CD8-positive, alpha-beta memory T cell (primary cell): Measurements from ENCODE around the gene ICOS. TPM values are rescaled to one million over a fixed set of nuclear protein-coding genes. Genes with fewer than 3 reads are reported as not detected.
A peak's percentile ranks its signal among the peaks of the same experiment; 100 is the strongest.

Experiments used
- CTCF ChIA-PET: fragments of 350-600 bp; sonication (Branson Sonifier 250); formaldehyde crosslinking; loops from one replicate; lab custom pipeline; 2021; ENCODE audit warnings: antibody characterized with exemption; lab: Charles Lee
- POLR2A ChIA-PET: fragments of 350-600 bp; sonication (Branson Sonifier 250); formaldehyde crosslinking; loops from one replicate; lab custom pipeline; 2021; ENCODE audit warnings: antibody characterized with exemption; lab: Charles Lee
- DNase-seq, 5 donors: peaks; one replicate each; pipeline versions ENCODE4 v3.0.0 to v3.0.0-alpha.2; 2020 to 2022; ENCODE audit warnings: mixed read lengths in 1 of 5
- H3K27ac ChIP-seq: one replicate; pipeline ENCODE4 v1.7.0; 2013; ENCODE audit warnings: low read depth, mild to moderate bottlenecking, low read length, moderate library complexity
- H3K27me3 ChIP-seq: 2 replicates; pipeline ENCODE4 v1.7.0; 2013; ENCODE audit warnings: low read length, mild to moderate bottlenecking; ENCODE audit not compliant: insufficient read depth, poor library complexity, severe bottlenecking
- H3K36me3 ChIP-seq: 2 replicates; pipeline ENCODE4 v1.7.0; 2013; ENCODE audit warnings: mild to moderate bottlenecking, low read length, moderate library complexity; ENCODE audit not compliant: insufficient read depth
- H3K4me1 ChIP-seq: 2 replicates; pipeline ENCODE4 v1.7.0; 2013; ENCODE audit warnings: mild to moderate bottlenecking, low read length, moderate library complexity; ENCODE audit not compliant: insufficient read depth
- H3K4me3 ChIP-seq: 2 replicates; pipeline ENCODE4 v1.7.0; 2013; ENCODE audit warnings: mild to moderate bottlenecking, low read length
- H3K9me3 ChIP-seq: 2 replicates; pipeline ENCODE4 v1.7.0; 2013; ENCODE audit warnings: mild to moderate bottlenecking, low read length
- H3K27ac Mint-ChIP-seq, 8 donors: one replicate each; pipeline ENCODE4 v1.8.0; 2020 to 2021; ENCODE audit warnings: mixed read lengths in 8 of 8, mild to moderate bottlenecking in 6 of 8, inconsistent platforms in 3 of 8, moderate library complexity in 3 of 8
- H3K27me3 Mint-ChIP-seq, 2 donors: one replicate each; pipeline ENCODE4 v1.8.0; 2020 to 2021; ENCODE audit warnings: mixed read lengths in 2 of 2, mild to moderate bottlenecking in 1 of 2, moderate library complexity in 1 of 2
- H3K36me3 Mint-ChIP-seq, 3 donors: one replicate each; pipeline ENCODE4 v1.8.0; 2020 to 2021; ENCODE audit warnings: mixed read lengths in 3 of 3, inconsistent platforms in 1 of 3, mild to moderate bottlenecking in 1 of 3
- H3K4me1 Mint-ChIP-seq, 3 donors: one replicate each; pipeline ENCODE4 v1.8.0; 2020 to 2021; ENCODE audit warnings: mixed read lengths in 3 of 3, inconsistent platforms in 1 of 3, mild to moderate bottlenecking in 1 of 3
- H3K4me3 Mint-ChIP-seq, 7 donors: one replicate each; pipeline ENCODE4 v1.8.0; 2020 to 2021; ENCODE audit warnings: mixed read lengths in 7 of 7, mild to moderate bottlenecking in 6 of 7, moderate library complexity in 4 of 7, inconsistent platforms in 2 of 7
- H3K9me3 Mint-ChIP-seq, 5 donors: one replicate each; pipeline ENCODE4 v1.8.0; 2020 to 2022; ENCODE audit warnings: mixed read lengths in 5 of 5, mild to moderate bottlenecking in 3 of 5, moderate library complexity in 2 of 5, inconsistent platforms in 1 of 5
- polyA plus RNA-seq: library from polyadenylated mRNA; unstranded; fragments of 300-500 nt; fragmentation: Illumina TruSeq; gene quantifications from one replicate; pipeline ENCODE4 v1.2.3, GENCODE V29; 2021
- total RNA-seq, 2 experiments: library from RNA; stranded (reverse); gene quantifications; one replicate each; pipeline ENCODE4 v1.2.3, GENCODE V29; 2021

The ICOS gene, protein sequence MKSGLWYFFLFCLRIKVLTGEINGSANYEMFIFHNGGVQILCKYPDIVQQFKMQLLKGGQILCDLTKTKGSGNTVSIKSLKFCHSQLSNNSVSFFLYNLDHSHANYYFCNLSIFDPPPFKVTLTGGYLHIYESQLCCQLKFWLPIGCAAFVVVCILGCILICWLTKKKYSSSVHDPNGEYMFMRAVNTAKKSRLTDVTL
- 10 to 100 TPM; 84.5 to 87.2 TPM for total RNA-seq
- polyA plus RNA-seq: 15.7 TPM

DNA sequence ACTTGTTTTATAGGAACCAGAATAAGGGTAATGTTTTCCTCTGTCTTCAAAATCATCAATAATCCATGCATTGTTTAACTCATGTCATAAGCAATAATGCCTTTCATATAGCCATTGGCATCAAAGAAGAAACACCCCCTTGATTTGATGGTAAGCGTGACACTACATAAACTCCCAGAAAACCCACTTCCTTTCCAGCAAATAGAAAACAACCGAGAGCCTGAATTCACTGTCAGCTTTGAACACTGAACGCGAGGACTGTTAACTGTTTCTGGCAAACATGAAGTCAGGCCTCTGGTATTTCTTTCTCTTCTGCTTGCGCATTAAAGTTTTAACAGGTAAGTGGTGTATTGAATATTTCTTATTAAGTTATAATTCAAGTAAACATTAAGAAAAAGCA is at the start of gene ICOS:
Gene ICOS, plus strand, starts transcription at position 229 of the 400 bp plus-strand sequence. Its CDS starts 52 bp downstream, at position 281.
- peaks cover 0 to 37% (median 3%) of the 10 kb centered on the region in 3 donors for H3K36me3 Mint-ChIP-seq
- H3K9me3 ChIP-seq: no peaks in the 10 kb centered on the region
- no peaks in the 10 kb centered on the region for H3K27me3 Mint-ChIP-seq
- peak in 2 of 5 donors; percentile 58 to 70 for DNase-seq
- H3K4me3 Mint-ChIP-seq: peak within 1 kb of the TSS; percentile 88 to 97 (median 89)
- peak within 1 kb of the TSS; percentile 74 for H3K4me3 ChIP-seq
- H3K27ac ChIP-seq: peak within 1 kb of the TSS; percentile 34
- ChIA-PET CTCF (interaction anchor here (1.0 kb wide), 1 partner anchor 114 kb away, joined by 3 read pairs; no protein-coding TSS in a partner anchor), POLR2A (interaction anchor here (1.4 to 3.3 kb wide), 2 partner anchors 13 to 57 kb away, joined by 4 to 12 read pairs; no protein-coding TSS in a partner anchor)
- H3K4me1 Mint-ChIP-seq: peaks cover 68 to 84% (median 77%) of the 10 kb centered on the region in 3 donors
- no peaks in the 10 kb centered on the region for H3K27me3 ChIP-seq
- no peaks in the 10 kb centered on the region for H3K9me3 Mint-ChIP-seq
- H3K36me3 ChIP-seq: no peaks in the 10 kb centered on the region
- peaks cover 49% of the 10 kb centered on the region for H3K4me1 ChIP-seq
- peak within 1 kb of the TSS; percentile 75 to 96 (median 92) for H3K27ac Mint-ChIP-seq

DNA sequence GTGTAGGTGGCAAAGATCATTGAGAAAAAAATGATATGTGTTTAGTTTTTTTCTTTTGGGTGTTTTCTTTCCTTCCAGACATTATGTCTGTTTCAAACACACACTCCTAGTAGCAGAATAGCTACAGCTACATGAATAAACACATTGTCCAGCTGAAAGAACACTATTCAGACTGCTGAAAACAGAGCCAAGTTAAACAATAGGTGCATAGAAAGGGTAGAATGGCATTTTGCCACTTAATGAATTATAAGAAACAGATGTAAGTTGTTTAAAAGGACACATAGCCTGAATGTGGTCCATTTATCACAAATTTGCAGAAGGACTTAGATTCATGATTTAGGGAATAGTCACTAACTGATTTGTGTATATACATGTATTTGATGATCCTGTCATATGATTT is 48.9 kb upstream of the ICOS start:
- H3K27me3 ChIP-seq: no peaks in the 10 kb centered on the region
- DNase-seq: no peak
- peaks cover 0 to 29% (median 7%) of the 10 kb centered on the region in 3 donors for H3K4me1 Mint-ChIP-seq
- no peak overlapping the region for H3K4me3 Mint-ChIP-seq
- H3K9me3 ChIP-seq: no peaks in the 10 kb centered on the region
- H3K9me3 Mint-ChIP-seq: no peaks in the 10 kb centered on the region
- H3K27ac ChIP-seq: no peak overlapping the region
- no peaks in the 10 kb centered on the region for H3K4me1 ChIP-seq
- CTCF ChIA-PET: no interaction called here
- POLR2A ChIA-PET: no interaction called here
- H3K36me3 Mint-ChIP-seq: peaks cover 0 to 3% (median 0%) of the 10 kb centered on the region in 3 donors
- no peak overlapping the region for H3K27ac Mint-ChIP-seq
- no peaks in the 10 kb centered on the region for H3K36me3 ChIP-seq
- peaks cover 1 to 4% of the 10 kb centered on the region in 2 donors for H3K27me3 Mint-ChIP-seq
- H3K4me3 ChIP-seq: no peak overlapping the region

DNA sequence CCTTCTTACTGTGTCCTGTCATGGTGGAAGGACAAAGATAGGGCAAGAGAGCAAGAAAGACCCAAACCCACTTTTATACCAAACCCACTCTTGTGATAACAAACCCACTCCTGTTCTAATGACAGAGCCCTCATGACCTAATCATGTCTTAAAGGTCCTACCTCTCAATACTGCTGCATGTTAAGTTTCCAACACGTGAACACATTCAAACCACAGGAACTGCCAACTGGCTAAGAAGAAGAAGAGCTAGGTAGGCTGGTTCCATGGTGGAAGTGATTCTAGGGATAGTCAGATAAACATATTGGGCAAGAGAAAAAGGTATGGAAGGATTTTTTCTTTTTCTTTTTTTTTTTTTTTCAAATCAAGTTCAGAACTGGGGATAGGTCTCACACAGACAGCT is 47.0 kb upstream of the ICOS start:
- Mint-ChIP-seq H3K36me3 (peaks cover 0 to 5% (median 0%) of the 10 kb centered on the region in 3 donors), H3K27ac (no peak overlapping the region), H3K4me3 (no peak overlapping the region), H3K27me3 (peaks cover 1 to 4% of the 10 kb centered on the region in 2 donors), H3K9me3 (no peaks in the 10 kb centered on the region), H3K4me1 (peaks cover 0 to 25% (median 7%) of the 10 kb centered on the region in 3 donors)
- H3K4me3 ChIP-seq: no peak overlapping the region
- ChIA-PET POLR2A (no interaction called here), CTCF (no interaction called here)
- no peaks in the 10 kb centered on the region for H3K4me1 ChIP-seq
- H3K27ac ChIP-seq: no peak overlapping the region
- H3K36me3 ChIP-seq: no peaks in the 10 kb centered on the region
- DNase-seq: no peak
- no peaks in the 10 kb centered on the region for H3K9me3 ChIP-seq
- no peaks in the 10 kb centered on the region for H3K27me3 ChIP-seq

DNA sequence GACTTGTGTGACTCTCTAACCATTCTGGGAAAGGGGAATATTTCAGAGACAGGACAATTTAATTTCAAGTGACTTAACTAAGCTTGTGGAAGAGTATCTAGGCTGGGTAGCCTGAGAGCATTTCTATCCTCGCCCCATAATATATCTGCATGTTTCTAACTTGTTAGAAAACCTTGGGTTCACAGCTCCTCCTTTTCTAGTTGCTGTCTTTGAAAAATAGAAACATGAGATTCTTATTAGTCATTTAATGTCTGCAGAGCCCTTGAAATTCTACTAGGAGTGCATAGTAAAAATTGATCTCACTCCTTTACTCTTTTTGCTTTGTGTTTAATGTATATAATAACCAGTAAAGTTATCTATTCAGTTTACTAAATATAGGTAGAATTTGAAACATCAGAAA is 46.6 kb upstream of the ICOS start:
- H3K4me3 ChIP-seq: no peak overlapping the region
- Mint-ChIP-seq H3K27ac (no peak overlapping the region), H3K36me3 (peaks cover 0 to 5% (median 0%) of the 10 kb centered on the region in 3 donors), H3K4me1 (peaks cover 0 to 25% (median 7%) of the 10 kb centered on the region in 3 donors), H3K4me3 (no peak overlapping the region), H3K27me3 (peaks cover 0 to 4% of the 10 kb centered on the region in 2 donors), H3K9me3 (no peaks in the 10 kb centered on the region)
- H3K27ac ChIP-seq: no peak overlapping the region
- no peaks in the 10 kb centered on the region for H3K9me3 ChIP-seq
- no peak for DNase-seq
- no peaks in the 10 kb centered on the region for H3K36me3 ChIP-seq
- H3K27me3 ChIP-seq: no peaks in the 10 kb centered on the region
- CTCF ChIA-PET: no interaction called here
- POLR2A ChIA-PET: no interaction called here
- no peaks in the 10 kb centered on the region for H3K4me1 ChIP-seq

DNA sequence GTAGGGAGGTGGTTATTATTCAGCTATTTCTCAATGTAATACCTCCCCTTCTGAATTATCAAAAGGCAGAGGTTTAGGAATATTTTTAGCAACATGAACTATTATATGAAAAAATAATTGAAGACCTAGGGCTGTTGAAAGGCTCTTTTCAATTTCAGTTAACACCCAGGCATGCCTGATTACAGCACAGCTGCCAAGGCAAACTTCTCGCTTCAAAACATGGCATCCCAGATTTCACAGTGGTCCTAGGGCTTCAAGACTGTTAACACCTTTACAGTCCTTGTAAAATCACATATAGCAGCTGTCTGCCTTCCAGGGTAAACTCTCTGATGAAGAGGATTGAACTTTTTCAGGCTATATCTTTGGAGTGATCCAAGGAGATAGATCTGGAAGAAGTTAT is 45.8 kb upstream of the ICOS start:
- H3K9me3 ChIP-seq: no peaks in the 10 kb centered on the region
- Mint-ChIP-seq H3K27me3 (peaks cover 0 to 4% of the 10 kb centered on the region in 2 donors), H3K9me3 (no peaks in the 10 kb centered on the region), H3K4me3 (no peak overlapping the region), H3K4me1 (peaks cover 0 to 25% (median 7%) of the 10 kb centered on the region in 3 donors), H3K36me3 (peaks cover 0 to 5% (median 0%) of the 10 kb centered on the region in 3 donors), H3K27ac (no peak overlapping the region)
- no peaks in the 10 kb centered on the region for H3K27me3 ChIP-seq
- H3K4me3 ChIP-seq: no peak overlapping the region
- CTCF ChIA-PET: no interaction called here
- no peak overlapping the region for H3K27ac ChIP-seq
- H3K36me3 ChIP-seq: no peaks in the 10 kb centered on the region
- H3K4me1 ChIP-seq: no peaks in the 10 kb centered on the region
- POLR2A ChIA-PET: no interaction called here
- no peak for DNase-seq

DNA sequence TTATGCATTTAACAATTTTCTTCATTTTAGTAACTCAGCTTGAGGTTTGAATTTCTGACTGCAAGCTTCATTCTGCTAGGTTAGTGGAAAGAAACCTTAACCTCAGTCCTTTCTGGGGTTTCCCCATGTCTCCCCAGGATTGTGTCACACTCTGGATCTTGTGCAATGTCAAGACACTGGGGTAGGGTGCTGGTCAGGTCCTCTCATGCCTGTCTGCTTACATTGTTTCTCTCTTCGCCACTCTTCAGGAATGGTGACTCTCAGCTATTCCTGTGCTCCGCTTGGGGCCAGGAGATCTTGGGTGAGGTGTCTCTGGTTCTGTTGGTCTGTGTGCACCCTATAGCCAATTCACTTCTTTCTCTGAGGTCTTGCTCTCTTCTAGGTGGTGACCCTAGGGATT is 45.1 kb upstream of the ICOS start:
- Histone ChIP-seq H3K4me1 (no peaks in the 10 kb centered on the region), H3K9me3 (no peaks in the 10 kb centered on the region)
- H3K4me3 Mint-ChIP-seq: no peak overlapping the region

DNA sequence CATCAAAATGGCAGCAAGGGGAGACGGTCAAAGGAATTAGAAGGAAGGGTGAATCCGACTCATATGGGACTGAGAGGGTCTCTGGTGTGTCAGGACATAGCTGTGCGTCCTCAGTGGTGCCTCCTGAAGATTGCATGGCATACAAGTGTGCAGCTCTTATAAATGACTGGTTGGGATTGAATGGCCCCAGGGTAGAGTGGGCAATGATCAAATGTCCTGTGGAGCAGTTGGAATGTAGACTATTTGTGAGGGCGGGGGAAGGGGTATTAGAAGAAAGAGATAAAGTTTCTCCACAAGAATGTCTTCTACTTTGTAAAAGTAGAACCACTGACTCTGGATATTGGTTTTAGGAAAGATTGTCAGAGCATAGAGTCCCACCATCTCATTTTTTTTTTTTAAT is 44.4 kb upstream of the ICOS start:
- Histone ChIP-seq H3K4me1 (no peaks in the 10 kb centered on the region), H3K9me3 (no peaks in the 10 kb centered on the region), H3K36me3 (no peaks in the 10 kb centered on the region), H3K27ac (no peak overlapping the region), H3K27me3 (no peaks in the 10 kb centered on the region), H3K4me3 (no peak overlapping the region)
- Mint-ChIP-seq H3K27ac (no peak overlapping the region), H3K9me3 (no peaks in the 10 kb centered on the region), H3K27me3 (peaks cover 2 to 4% of the 10 kb centered on the region in 2 donors), H3K36me3 (peaks cover 0 to 5% (median 0%) of the 10 kb centered on the region in 3 donors), H3K4me1 (peaks cover 0 to 11% (median 4%) of the 10 kb centered on the region in 3 donors), H3K4me3 (no peak overlapping the region)
- ChIA-PET CTCF (no interaction called here), POLR2A (no interaction called here)
- DNase-seq: no peak

More for the DNA sequence above, 45.1 kb upstream of the ICOS start:
- CTCF ChIA-PET: no interaction called here
- Histone ChIP-seq H3K4me3 (no peak overlapping the region), H3K27me3 (no peaks in the 10 kb centered on the region), H3K36me3 (no peaks in the 10 kb centered on the region), H3K27ac (no peak overlapping the region)
- Mint-ChIP-seq H3K36me3 (peaks cover 0 to 5% (median 0%) of the 10 kb centered on the region in 3 donors), H3K27me3 (peaks cover 0 to 4% of the 10 kb centered on the region in 2 donors), H3K27ac (no peak overlapping the region), H3K9me3 (no peaks in the 10 kb centered on the region), H3K4me1 (peaks cover 0 to 18% (median 6%) of the 10 kb centered on the region in 3 donors)
- POLR2A ChIA-PET: no interaction called here
- DNase-seq: no peak

DNA sequence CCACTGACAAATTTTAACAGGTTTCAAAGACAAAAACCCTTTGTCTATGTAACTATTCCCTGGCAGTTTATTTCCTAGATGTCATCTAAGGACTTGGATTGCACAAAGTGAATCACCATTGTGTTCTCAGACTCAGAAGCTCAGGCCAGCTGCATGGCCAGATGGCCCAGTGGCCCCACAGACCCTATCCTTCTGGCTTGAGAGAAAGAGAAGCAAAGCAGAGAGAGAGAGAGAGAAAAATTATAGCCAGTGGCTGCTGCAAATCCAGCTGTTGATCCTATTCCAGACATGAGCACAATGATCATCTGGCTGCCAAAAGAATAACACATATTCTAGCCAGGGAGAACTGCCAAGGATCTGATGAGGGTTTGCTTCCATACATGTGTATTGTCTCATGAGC is 43.2 kb upstream of the ICOS start:
- Histone ChIP-seq H3K4me1 (no peaks in the 10 kb centered on the region), H3K36me3 (no peaks in the 10 kb centered on the region), H3K4me3 (no peak overlapping the region), H3K27me3 (no peaks in the 10 kb centered on the region), H3K27ac (no peak overlapping the region), H3K9me3 (no peaks in the 10 kb centered on the region)
- no peak for DNase-seq
- Mint-ChIP-seq H3K27me3 (peaks cover 2 to 4% of the 10 kb centered on the region in 2 donors), H3K36me3 (peaks cover 0 to 3% (median 0%) of the 10 kb centered on the region in 3 donors), H3K4me1 (peaks cover 0 to 11% (median 5%) of the 10 kb centered on the region in 3 donors), H3K4me3 (no peak overlapping the region), H3K27ac (no peak overlapping the region), H3K9me3 (no peaks in the 10 kb centered on the region)
- ChIA-PET POLR2A (no interaction called here), CTCF (no interaction called here)
